Tibial nerve (tissue), 4 donors: ENCODE measurements around the gene DCTN4. TPM values are rescaled to one million over a fixed set of nuclear protein-coding genes. Genes with fewer than 3 reads are reported as not detected.

Experiments used
- DNase-seq, 2 donors: peaks; one replicate each; pipeline ENCODE4 v3.0.0-alpha.2; 2019; ENCODE audit warnings: low spot score in 2 of 2
- H3K27ac ChIP-seq, 4 donors: fragments of 200-600 bp; sonication (generic) in 3 of 4; one replicate each; pipeline ENCODE4 v1.5.1; 2017 to 2019; ENCODE audit warnings: mild to moderate bottlenecking in 1 of 4
- H3K27me3 ChIP-seq, 2 donors: fragments of 200-600 bp; sonication (generic) in 1 of 2; one replicate each; pipeline versions ENCODE4 v1.5.1 to v1.6.0; 2017 to 2019
- H3K36me3 ChIP-seq, 3 donors: fragments of 200-600 bp; sonication (generic); one replicate each; pipeline ENCODE4 v1.5.1; 2018 to 2019
- H3K4me1 ChIP-seq, 4 donors: fragments of 200-600 bp; sonication (generic) in 3 of 4; one replicate each; pipeline ENCODE4 v1.5.1; 2017 to 2019
- H3K4me3 ChIP-seq, 4 donors: fragments of 200-600 bp; sonication (generic) in 3 of 4; one replicate each; pipeline ENCODE4 v1.5.1; 2017 to 2019; ENCODE audit warnings: mild to moderate bottlenecking in 1 of 4, moderate library complexity in 1 of 4
- H3K9me3 ChIP-seq, 4 donors: fragments of 200-600 bp; sonication (generic) in 3 of 4; one replicate each; pipeline ENCODE4 v1.5.1; 2017 to 2019
- EP300 ChIP-seq, 2 donors: sonication (generic); formaldehyde crosslinking; IDR thresholded peaks; one replicate each; pipeline ENCODE4 v1.6.1; 2017; ENCODE audit warnings: antibody characterized with exemption in 2 of 2, mild to moderate bottlenecking in 1 of 2
- POLR2A ChIP-seq, 2 donors: fragments of 450-650 bp; IDR thresholded peaks; one replicate each; pipeline ENCODE4 v1.6.1; 2017; ENCODE audit warnings: antibody characterized with exemption in 2 of 2, mild to moderate bottlenecking in 2 of 2, moderate library complexity in 2 of 2
- WGBS, 2 donors: methylation state at CpG; one replicate each; pipeline ENCODE4 v1.1.5; 2018; 5-methylcytosine and 5-hydroxymethylcytosine counted together
- total RNA-seq, 4 donors: library from RNA; depleted of rRNA; stranded (reverse); fragments of >200 nt; gene quantifications; one replicate each; pipeline ENCODE4 v1.1.0, GENCODE V29; 2016
- TF ChIP-seq, protein P1 (sequence below), 5 experiments: fragments of 200-600 bp in 3 of 5; fragments of 450-650 bp in 2 of 5; sonication (generic) in 3 of 5; IDR thresholded peaks; one replicate each; pipeline ENCODE4 v1.5.1; 2016 to 2019; ENCODE audit warnings: antibody characterized with exemption in 5 of 5, mild to moderate bottlenecking in 3 of 5, moderate library complexity in 2 of 5

DCTN4 gene
- total RNA-seq, 4 donors from 2014 or later = 38.0 to 80.2 (median 63.4) TPM

DNA sequence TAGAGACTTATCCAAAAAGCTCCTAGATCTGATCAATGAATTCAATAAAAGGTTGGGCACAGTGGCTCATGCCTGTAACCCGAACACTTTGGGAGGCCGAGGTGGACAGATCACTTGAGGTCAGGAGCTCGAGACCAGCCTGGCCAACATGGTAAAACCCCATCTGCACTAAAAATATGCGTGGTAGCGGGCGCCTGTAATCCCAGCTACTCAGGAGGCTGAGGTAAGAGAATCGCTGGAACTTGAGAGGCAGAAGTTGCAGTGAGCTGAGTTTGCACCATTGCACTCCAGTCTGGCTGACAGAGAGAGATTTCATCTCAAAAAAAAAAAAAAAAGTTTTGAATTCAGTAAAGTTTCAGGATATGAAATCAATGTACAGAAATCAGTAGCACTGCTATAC is 20.0 kb downstream of the DCTN4 start:
- WGBS, 2 donors = 96% methylated on average over 7 of the region's 7 CpGs
- H3K27ac ChIP-seq = no peak overlapping the region
- H3K9me3 ChIP-seq = peaks cover 0 to 4% (median 0%) of the 10 kb centered on the region in 4 donors
- no peak overlapping the region for H3K4me3 ChIP-seq
- H3K27me3 ChIP-seq = no peaks in the 10 kb centered on the region
- no peak for DNase-seq
- H3K4me1 ChIP-seq = no peaks in the 10 kb centered on the region
- peaks cover 0 to 59% (median 8%) of the 10 kb centered on the region in 3 donors for H3K36me3 ChIP-seq
- TF ChIP-seq EP300 (IDR thresholded peaks at IDR 0.05) (no peak), POLR2A (IDR thresholded peaks at IDR 0.05) (no peak)
- TF ChIP-seq, protein P1, sequence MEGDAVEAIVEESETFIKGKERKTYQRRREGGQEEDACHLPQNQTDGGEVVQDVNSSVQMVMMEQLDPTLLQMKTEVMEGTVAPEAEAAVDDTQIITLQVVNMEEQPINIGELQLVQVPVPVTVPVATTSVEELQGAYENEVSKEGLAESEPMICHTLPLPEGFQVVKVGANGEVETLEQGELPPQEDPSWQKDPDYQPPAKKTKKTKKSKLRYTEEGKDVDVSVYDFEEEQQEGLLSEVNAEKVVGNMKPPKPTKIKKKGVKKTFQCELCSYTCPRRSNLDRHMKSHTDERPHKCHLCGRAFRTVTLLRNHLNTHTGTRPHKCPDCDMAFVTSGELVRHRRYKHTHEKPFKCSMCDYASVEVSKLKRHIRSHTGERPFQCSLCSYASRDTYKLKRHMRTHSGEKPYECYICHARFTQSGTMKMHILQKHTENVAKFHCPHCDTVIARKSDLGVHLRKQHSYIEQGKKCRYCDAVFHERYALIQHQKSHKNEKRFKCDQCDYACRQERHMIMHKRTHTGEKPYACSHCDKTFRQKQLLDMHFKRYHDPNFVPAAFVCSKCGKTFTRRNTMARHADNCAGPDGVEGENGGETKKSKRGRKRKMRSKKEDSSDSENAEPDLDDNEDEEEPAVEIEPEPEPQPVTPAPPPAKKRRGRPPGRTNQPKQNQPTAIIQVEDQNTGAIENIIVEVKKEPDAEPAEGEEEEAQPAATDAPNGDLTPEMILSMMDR (IDR thresholded peaks at IDR 0.05) = no peak

DNA sequence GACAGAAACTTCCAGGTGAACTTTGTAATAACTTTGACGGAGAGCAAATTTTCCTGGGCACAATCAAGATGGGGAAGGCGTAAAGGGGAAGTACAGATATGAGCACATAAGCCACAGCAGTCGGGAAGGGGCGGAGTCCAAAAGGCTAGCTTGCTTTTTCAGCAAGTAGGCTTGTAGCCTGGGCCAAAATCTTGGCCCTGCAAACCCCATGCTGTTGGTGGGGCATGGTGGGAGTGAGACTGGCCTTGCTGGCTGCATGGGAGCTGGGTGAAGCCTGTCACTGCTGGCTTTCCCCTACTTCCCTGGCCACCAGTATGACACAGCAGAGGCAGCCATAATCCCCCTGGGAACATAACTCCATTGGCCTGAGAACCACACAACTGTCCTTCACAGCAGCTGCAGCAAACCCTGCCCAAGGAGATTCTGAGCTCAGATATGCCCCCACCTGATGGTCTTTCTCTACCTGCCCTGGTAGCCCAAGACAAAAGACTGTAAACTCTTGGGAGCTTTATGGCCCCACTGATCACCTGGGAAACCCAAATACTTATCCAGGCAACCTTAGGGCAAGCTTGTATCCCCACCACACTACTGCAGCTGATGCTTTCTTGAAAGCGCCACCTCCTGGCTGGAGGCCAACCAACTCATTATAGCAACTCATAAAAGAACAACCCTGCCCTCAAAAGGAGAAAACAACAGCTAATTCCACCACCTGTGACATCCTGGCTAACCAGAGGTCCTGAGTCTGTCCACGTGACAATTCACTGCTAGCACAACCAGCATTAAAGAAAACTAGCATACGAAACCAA is 24.0 kb downstream of the DCTN4 start:
- peak in 1 of 2 donors; percentile 33 for DNase-seq
- Histone ChIP-seq H3K9me3 (peaks cover 0 to 4% (median 0%) of the 10 kb centered on the region in 4 donors), H3K27ac (peak overlapping the region in 2 of 4 donors; percentile 13 to 47), H3K36me3 (peaks cover 3 to 69% (median 17%) of the 10 kb centered on the region in 3 donors), H3K27me3 (no peaks in the 10 kb centered on the region), H3K4me1 (no peaks in the 10 kb centered on the region), H3K4me3 (no peak overlapping the region)
- TF ChIP-seq POLR2A (IDR thresholded peaks at IDR 0.05) = no peak
- peak in 1 of 2 donors; percentile 50 for TF ChIP-seq EP300 (IDR thresholded peaks at IDR 0.05)
- 89 to 93% methylated on average over 7 of the region's 7 CpGs for WGBS, 2 donors

DNA sequence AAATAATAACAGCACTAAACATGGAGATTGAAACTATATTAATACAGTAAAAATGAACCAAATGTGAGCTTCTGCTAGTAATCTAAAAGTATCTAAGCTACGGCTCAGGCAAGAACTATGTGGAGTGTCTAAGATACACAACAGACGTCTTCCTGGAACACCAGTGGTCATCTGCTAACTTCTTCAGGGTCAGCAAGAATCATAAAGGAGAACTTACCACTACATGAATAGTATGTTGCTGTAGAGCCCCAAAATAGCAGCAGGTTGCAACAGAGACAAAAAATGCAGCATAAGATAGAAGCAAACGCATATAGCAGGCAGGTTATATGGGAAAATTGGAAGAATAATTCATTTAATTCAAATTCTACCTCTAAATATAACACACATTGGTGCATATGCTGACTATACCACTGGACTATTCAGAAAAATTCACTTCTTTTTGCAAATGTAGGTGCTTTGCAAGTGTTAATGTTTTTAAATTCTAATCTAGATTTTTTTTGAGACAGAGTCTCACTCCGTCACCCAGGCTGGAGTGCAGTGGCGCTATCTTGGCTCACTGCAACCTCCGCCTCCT is 27.1 kb downstream of the DCTN4 start:
- TF ChIP-seq, protein P1 (IDR thresholded peaks at IDR 0.05) = no peak
- peak in 1 of 2 donors; percentile 68 for TF ChIP-seq EP300 (IDR thresholded peaks at IDR 0.05)
- peaks cover 0 to 4% (median 0%) of the 10 kb centered on the region in 4 donors for H3K9me3 ChIP-seq
- H3K27me3 ChIP-seq = no peaks in the 10 kb centered on the region
- 77 to 85% methylated on average over 6 of the region's 6 CpGs for WGBS, 2 donors
- H3K4me1 ChIP-seq = no peaks in the 10 kb centered on the region
- H3K36me3 ChIP-seq = peaks cover 3 to 88% (median 19%) of the 10 kb centered on the region in 3 donors
- no peak overlapping the region for H3K4me3 ChIP-seq
- DNase-seq = peak in 1 of 2 donors; percentile 55
- peak overlapping the region in 2 of 4 donors; percentile 12 to 44 for H3K27ac ChIP-seq

DNA sequence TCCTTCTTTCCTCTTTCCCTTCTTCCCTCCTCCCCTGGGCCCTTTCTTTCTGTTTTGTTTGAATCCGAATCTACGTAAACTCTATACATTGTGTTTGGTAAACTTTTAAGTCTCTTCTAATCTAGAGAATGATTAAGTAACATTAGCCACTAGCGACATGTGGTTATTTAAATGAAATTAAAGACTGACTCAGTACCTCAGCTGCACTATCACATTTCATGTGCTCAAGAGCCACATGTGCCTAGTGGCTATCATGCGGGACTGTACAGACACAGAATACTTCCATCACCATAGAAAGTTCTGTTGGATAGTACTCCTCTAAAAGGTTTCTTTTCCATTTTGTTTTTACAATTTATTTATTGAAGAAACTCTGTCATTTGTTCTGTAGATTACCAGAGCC is 29.0 kb downstream of the DCTN4 start:
- H3K9me3 ChIP-seq = no peaks in the 10 kb centered on the region
- no peak overlapping the region for H3K27ac ChIP-seq
- H3K4me3 ChIP-seq = no peak overlapping the region
- peaks cover 3 to 94% (median 11%) of the 10 kb centered on the region in 3 donors for H3K36me3 ChIP-seq
- TF ChIP-seq POLR2A (IDR thresholded peaks at IDR 0.05) (no peak), EP300 (IDR thresholded peaks at IDR 0.05) (no peak)
- TF ChIP-seq, protein P1 (IDR thresholded peaks at IDR 0.05) = no peak
- WGBS, 2 donors = 94 to 96% methylated on average over 4 of the region's 4 CpGs
- H3K27me3 ChIP-seq = no peaks in the 10 kb centered on the region
- no peaks in the 10 kb centered on the region for H3K4me1 ChIP-seq
- no peak for DNase-seq

DNA sequence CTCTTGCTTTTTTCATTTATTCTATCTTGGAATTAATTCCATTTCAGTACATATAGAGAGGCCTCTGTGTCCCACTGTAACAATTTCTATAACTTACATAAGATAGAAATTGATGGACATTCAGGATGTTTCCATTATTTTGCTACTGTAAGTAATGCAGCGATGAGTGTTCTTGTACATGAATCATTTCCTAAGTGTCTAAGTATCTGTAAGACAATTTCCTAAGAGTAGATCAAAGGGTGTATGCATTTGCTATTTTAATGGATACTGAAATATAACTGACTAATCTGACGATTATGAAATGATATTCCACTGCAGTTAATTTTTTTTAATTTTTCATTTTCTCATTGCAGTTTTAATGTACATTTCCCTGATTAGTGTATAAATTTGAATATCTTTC is 35.0 kb downstream of the DCTN4 start:
- Histone ChIP-seq H3K4me1 (no peaks in the 10 kb centered on the region), H3K27me3 (no peaks in the 10 kb centered on the region), H3K9me3 (no peaks in the 10 kb centered on the region), H3K36me3 (peaks cover 0 to 96% (median 19%) of the 10 kb centered on the region in 3 donors), H3K4me3 (no peak overlapping the region), H3K27ac (no peak overlapping the region)
- DNase-seq = no peak
- TF ChIP-seq, protein P1 (IDR thresholded peaks at IDR 0.05) = no peak
- TF ChIP-seq EP300 (IDR thresholded peaks at IDR 0.05) = no peak
- no peak for TF ChIP-seq POLR2A (IDR thresholded peaks at IDR 0.05)
- WGBS, 2 donors = 87 to 90% methylated on average over 2 of the region's 2 CpGs
